ENCODE measurements around the gene ITGAL.

GRCh38 chr16:30521873-30522641, 49.5 kb downstream of the ITGAL start:
- TF ChIP-seq CTCF (IDR thresholded peaks at IDR 0.05) (no peak), POLR2A (IDR thresholded peaks at IDR 0.05) (no peak)
